Cardiac atrium fibroblast (primary cell): ENCODE results near the gene CLCN2. TPM values are rescaled to one million over a fixed set of nuclear protein-coding genes. Genes with fewer than 3 reads are reported as not detected.

ENCODE experiments used
- total RNA-seq: library from RNA; depleted of rRNA; stranded (reverse); fragments of >200 nt; gene quantifications from 2 replicates; pipeline ENCODE4 v1.2.3, GENCODE V29; 2015

The CLCN2 gene
- 3.1 and 4.5 TPM in 2 replicates for total RNA-seq

GRCh38 chr3:184361532-184361931 is at the start of gene CLCN2, which contains the start of gene POLR2H:
TSS of gene CLCN2 (minus strand) at chr3:184361605. CDS start at chr3:184361479, 126 bp downstream.
TSS of gene POLR2H (plus strand) at chr3:184361710. CDS start at chr3:184363493, 1,783 bp downstream.

GRCh38 chr3:184379358-184380184 is 18.2 kb upstream of the CLCN2 start, which contains the start of gene CHRD:
TSS of gene CHRD (plus strand) at chr3:184380054. CDS start at chr3:184380319, 265 bp downstream.

GRCh38 chr3:184377882-184378445 is 16.6 kb upstream of the CLCN2 start, which contains the start of gene THPO:
TSS of gene THPO (minus strand) at chr3:184378207. CDS start at chr3:184376259, 1,948 bp downstream.

GRCh38 chr3:184337399-184337714 is 24.0 kb downstream of the CLCN2 start, which contains the start of gene FAM131A:
TSS of gene FAM131A (plus strand) at chr3:184337600. CDS start at chr3:184337631, 31 bp downstream.

DNA sequence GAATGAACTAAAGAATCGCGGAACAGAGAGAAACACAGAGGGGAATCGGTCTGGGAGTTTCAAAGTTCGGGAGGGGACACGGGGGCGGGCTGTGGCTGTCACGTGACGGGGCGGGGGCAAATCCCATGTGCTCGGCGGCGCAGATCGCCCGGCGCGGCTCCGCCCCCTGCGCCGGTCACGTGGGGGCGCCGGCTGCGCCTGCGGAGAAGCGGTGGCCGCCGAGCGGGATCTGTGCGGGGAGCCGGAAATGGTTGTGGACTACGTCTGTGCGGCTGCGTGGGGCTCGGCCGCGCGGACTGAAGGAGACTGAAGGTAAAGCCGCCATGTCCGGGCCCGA is 47.1 kb downstream of the CLCN2 start, which contains the start of gene EIF4G1:
EIF4G1 (plus strand) TSS at position 244 of the 337 bp plus-strand sequence. CDS start 1,191 bp downstream, outside the sequence.

GRCh38 chr3:184298759-184299487 is 62.5 kb downstream of the CLCN2 start, which contains the start of gene PSMD2:
TSS of gene PSMD2 (plus strand) at chr3:184299241. CDS start at chr3:184299267, 26 bp downstream.

Other genes starting within 250 kb of the CLCN2 start
- gene EIF2B5, start 226.2 kb downstream of the CLCN2 start, total RNA-seq: 18.6 and 22.2 TPM in 2 replicates
- 30.7 and 34.8 TPM in 2 replicates for gene DVL3, start 206.2 kb downstream of the CLCN2 start, total RNA-seq
- 371 and 429 TPM in 2 replicates for gene AP2M1, start 186.8 kb downstream of the CLCN2 start, total RNA-seq
- gene ABCF3, start 175.4 kb downstream of the CLCN2 start, total RNA-seq: 51.1 and 56.2 TPM in 2 replicates
- not detected in 2 replicates for gene VWA5B2, start 132.0 kb downstream of the CLCN2 start, total RNA-seq
- 46.8 and 89.0 TPM in 2 replicates for gene ALG3, start 112.6 kb downstream of the CLCN2 start, total RNA-seq
- gene EEF1AKMT4, start 111.9 kb downstream of the CLCN2 start, total RNA-seq: 3.6 and 5.2 TPM in 2 replicates
- gene CAMK2N2, start 100.1 kb downstream of the CLCN2 start, total RNA-seq: 0.65 TPM in 1 of 2 replicates, not detected in the other
- not detected in 2 replicates for gene ECE2, start 85.6 kb downstream of the CLCN2 start, total RNA-seq
- 240 and 344 TPM in 2 replicates for gene PSMD2, start 62.4 kb downstream of the CLCN2 start, total RNA-seq
- 296 and 333 TPM in 2 replicates for gene EIF4G1, start 47.0 kb downstream of the CLCN2 start, total RNA-seq
- 15.9 and 24.2 TPM in 2 replicates for gene FAM131A, start 24.0 kb downstream of the CLCN2 start, total RNA-seq
- 75.7 and 85.4 TPM in 2 replicates for gene POLR2H, start 105 bp upstream of the CLCN2 start, total RNA-seq
- not detected in 2 replicates for gene THPO, start 16.6 kb upstream of the CLCN2 start, total RNA-seq
- gene CHRD, start 18.4 kb upstream of the CLCN2 start, total RNA-seq: 0.18 and 0.32 TPM in 2 replicates
- gene EPHB3, start 200.2 kb upstream of the CLCN2 start, total RNA-seq: 1.3 and 3.4 TPM in 2 replicates